K562 (cell line): ENCODE measurements around the gene KBTBD12. TPM values are rescaled to one million over a fixed set of nuclear protein-coding genes. Genes with fewer than 3 reads are reported as not detected.

Experiments used
- ARHGAP35 ChIP-seq: fragments of 450-650 bp; IDR thresholded peaks from 2 replicates; pipeline ENCODE4 v1.6.1; 2018; ENCODE audit not compliant: partially characterized antibody
- ATF6 ChIP-seq: sonication (generic); formaldehyde crosslinking; IDR thresholded peaks from 2 replicates; pipeline ENCODE4 v1.4.0; 2020; ENCODE audit warnings: mild to moderate bottlenecking, missing genetic modification reagents
- CBFA2T3 ChIP-seq: fragments of 450-650 bp; IDR thresholded peaks from 2 replicates; pipeline ENCODE4 v1.6.1; 2017
- CEBPB ChIP-seq: fragments of 450-650 bp; IDR thresholded peaks from 2 replicates; pipeline ENCODE4 v1.6.1; 2016; ENCODE audit warnings: missing genetic modification characterization, missing compliant biosample characterization
- ESRRA ChIP-seq: fragments of 450-650 bp; IDR thresholded peaks from 2 replicates; pipeline ENCODE4 v1.6.1; 2014; ENCODE audit warnings: low read depth, mild to moderate bottlenecking, moderate library complexity, borderline replicate concordance
- HDAC3 ChIP-seq: fragments of 450-650 bp; IDR thresholded peaks from 2 replicates; pipeline ENCODE4 v1.6.1; 2018; ENCODE audit warnings: borderline replicate concordance, mild to moderate bottlenecking, moderate library complexity; ENCODE audit not compliant: partially characterized antibody
- MXI1 ChIP-seq: IDR thresholded peaks from 2 replicates; pipeline ENCODE4 v1.6.1; 2011; ENCODE audit warnings: low read depth, mild to moderate bottlenecking, improper control_type of control experiment, low read length
- NELFE ChIP-seq: IDR thresholded peaks from 2 replicates; pipeline ENCODE4 v1.6.1; 2011; ENCODE audit warnings: mild to moderate bottlenecking; ENCODE audit not compliant: insufficient read depth, insufficient read length
- SAFB ChIP-seq: fragments of 200-400 bp; formaldehyde crosslinking; IDR thresholded peaks from 2 replicates; pipeline ENCODE4 v1.6.1; 2017; ENCODE audit warnings: low read depth, low read length, borderline replicate concordance
- SUPT5H ChIP-seq: fragments of 450-650 bp; IDR thresholded peaks from 2 replicates; pipeline ENCODE4 v1.6.1; 2016
- THAP12 ChIP-seq: fragments of 250-450 bp; sonication (Bioruptor Pico); IDR thresholded peaks from 2 replicates; pipeline ENCODE4 v1.9.0; 2021; ENCODE audit warnings: mild to moderate bottlenecking, inconsistent platforms
- ZBTB34 ChIP-seq: fragments of 250-450 bp; sonication (Bioruptor Pico); IDR thresholded peaks from 2 replicates; pipeline ENCODE4 v1.8.0; 2021; ENCODE audit warnings: mild to moderate bottlenecking, moderate library complexity
- ZFP91 ChIP-seq: sonication (generic); formaldehyde crosslinking; IDR thresholded peaks from 2 replicates; pipeline ENCODE4 v1.8.0; 2022; ENCODE audit warnings: mild to moderate bottlenecking, missing genetic modification reagents
- ZNF316 ChIP-seq: fragments of 450-650 bp; IDR thresholded peaks from 2 replicates; pipeline ENCODE4 v1.6.1; 2016
- polyA plus RNA-seq, 8 experiments: library from polyadenylated mRNA; depleted of rRNA in 4 of 8; stranded (reverse) in 5 of 8; unstranded in 3 of 8; fragments of >200 nt; fragmentation: Nextera tagmentation in 2 of 8; fragmentation: Illumina TruSeq in 1 of 8; extraction: Ambion mirVana in 2 of 8; extraction: Trizol in 1 of 8; gene quantifications; 2 replicates each; pipeline versions ENCODE4 v1.2.1 to v1.2.3, GENCODE V29; 2011 to 2014; ENCODE audit warnings: inconsistent platforms in 1 of 8, missing spikeins in 1 of 8
- total RNA-seq, 7 experiments: library from RNA; depleted of rRNA in 6 of 7; stranded (reverse); fragments of >200 nt in 6 of 7; fragmentation: Illumina TruSeq in 2 of 7; extraction: Trizol in 2 of 7; gene quantifications; 2 replicates each; pipeline versions ENCODE4 v1.2.1 to v1.2.3, GENCODE V29; 2011 to 2021; ENCODE audit warnings: low replicate concordance in 1 of 7

Gene KBTBD12
- total and polyA plus RNA-seq, 9 of the 15 experiments (the other 6 are each of a cell fraction or from before 2014, with no cell fraction given), result not detected

- TF ChIP-seq ZFP91, result no peak
- TF ChIP-seq ARHGAP35, result no peak
- TF ChIP-seq HDAC3, result peak; percentile 60
- TF ChIP-seq CBFA2T3, result 0 out of 2 replicates have a peak, but pooled peaks have one; percentile 3
- TF ChIP-seq ESRRA, result peak; percentile 71; the same call in 1 of the 2 replicates
- no peak for TF ChIP-seq SUPT5H
- TF ChIP-seq ZBTB34 (CRISPR knock-in tag), result no peak
- no peak for TF ChIP-seq SAFB
- TF ChIP-seq CEBPB, result peak; percentile 93
- TF ChIP-seq MXI1, result no peak
- TF ChIP-seq ZNF316, result no peak
- no peak for TF ChIP-seq NELFE
- no peak for TF ChIP-seq THAP12
- no peak for TF ChIP-seq ATF6 (CRISPR knock-in tag)
Observed at GRCh38 chr3:128009952-128010846, 95.2 kb downstream of the KBTBD12 start (continued).
